Epithelial cell of alveolus of lung (primary cell): ENCODE measurements around the gene CFAP44. TPM values are rescaled to one million over a fixed set of nuclear protein-coding genes. Genes with fewer than 3 reads are reported as not detected.

ENCODE experiments used
- total RNA-seq: library from RNA; depleted of rRNA; stranded (reverse); fragments of >200 nt; gene quantifications from 2 replicates; pipeline ENCODE4 v1.2.1, GENCODE V29; 2015

CFAP44 gene, protein sequence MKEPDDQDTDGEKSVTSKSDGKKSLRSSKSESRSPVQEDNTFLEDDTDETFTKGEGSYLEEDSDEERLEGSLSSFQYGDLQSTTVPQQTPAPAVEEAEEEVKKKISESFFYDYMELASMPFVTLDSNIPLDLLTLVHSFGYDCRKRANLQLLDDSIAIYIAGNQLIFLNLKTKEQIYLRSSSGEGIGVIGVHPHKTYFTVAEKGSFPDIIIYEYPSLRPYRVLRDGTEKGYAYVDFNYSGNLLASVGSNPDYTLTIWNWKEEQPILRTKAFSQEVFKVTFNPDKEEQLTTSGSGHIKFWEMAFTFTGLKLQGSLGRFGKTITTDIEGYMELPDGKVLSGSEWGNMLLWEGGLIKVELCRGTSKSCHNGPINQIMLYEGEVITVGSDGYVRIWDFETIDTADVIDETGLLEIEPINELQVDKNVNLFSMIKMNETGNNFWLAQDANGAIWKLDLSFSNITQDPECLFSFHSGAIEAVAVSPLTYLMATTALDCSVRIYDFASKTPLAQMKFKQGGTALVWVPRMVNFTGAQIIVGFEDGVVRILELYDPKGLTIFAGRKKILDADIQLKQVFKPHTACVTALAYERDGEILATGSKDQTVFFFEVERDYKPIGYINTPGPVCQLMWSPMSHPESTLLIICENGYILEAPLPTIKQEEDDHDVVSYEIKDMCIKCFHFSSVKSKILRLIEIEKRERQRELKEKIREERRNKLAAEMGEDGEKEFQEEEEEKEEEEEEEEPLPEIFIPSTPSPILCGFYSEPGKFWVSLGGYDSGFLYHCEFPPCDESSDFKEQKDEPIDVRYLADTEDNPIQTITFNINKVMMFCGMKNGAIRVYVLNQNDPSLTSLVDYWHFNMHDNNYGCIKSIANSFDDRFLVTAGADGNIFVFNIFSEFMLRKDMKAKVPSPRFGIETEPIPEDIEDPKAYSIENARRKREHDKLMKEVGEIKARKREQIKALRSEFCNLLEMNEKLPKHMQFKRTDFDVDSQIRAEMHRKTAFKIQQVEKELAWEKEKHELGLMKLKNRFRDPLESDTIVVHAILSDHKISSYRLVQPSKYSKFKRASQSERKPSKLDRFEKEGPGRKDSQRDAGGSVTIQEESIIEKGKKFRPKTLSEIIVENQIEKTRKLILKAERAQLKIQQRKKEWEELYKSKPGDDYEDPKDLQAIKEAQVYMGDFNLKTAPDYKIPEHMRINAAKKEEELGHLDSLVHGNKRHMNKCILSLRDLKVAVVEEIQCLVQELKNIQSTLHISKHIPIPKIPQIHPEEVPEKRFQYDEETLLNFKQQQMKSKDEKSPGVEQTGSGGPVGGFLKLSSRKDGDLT (N-terminal part only)
- 0.24 and 0.52 TPM in 2 replicates for total RNA-seq

DNA sequence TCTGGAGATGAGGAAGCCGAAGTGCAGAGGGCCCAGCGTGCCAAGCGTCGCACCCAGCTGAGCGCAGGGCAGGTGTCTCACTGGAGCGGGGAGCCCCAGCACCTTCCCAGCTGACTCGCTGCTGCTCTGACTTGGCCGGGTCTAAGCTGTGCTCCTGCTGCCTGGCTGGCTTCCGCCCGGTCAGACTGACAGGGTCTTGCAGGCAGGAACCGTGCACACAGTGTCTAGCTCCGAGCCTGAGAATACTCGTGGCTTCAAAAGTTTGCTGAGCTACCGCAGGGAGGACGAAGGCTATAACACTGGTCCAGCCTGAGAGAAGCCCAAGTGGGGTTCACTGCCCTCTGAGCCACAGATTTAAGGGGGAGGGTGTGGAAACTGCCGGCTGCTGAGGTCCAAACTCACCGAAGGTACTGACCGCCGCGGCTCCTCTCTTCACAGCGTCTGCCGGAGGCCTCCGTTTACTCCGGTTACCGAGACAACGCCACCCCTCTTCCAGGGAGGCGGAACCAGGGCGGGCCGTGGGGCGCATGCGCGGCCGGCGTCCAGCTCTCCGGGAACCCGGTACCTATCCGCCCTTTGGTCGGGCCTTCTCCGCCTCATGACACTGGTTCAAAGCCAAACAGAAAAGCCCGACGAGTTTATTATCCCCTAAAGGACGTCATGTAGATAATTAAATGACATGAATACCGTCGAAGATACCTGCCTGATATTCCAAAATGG, at the start of gene CFAP44:
CFAP44 (minus strand) TSS at position 443 of the 720 bp plus-strand sequence. CDS start 7,829 bp downstream, outside the sequence.

Other genes with a start within 250 kb of the CFAP44 start
- 10.0 and 17.5 TPM in 2 replicates for gene BOC, start 229.9 kb downstream of the CFAP44 start, total RNA-seq
- 12.4 and 15.3 TPM in 2 replicates for gene SPICE1, start 73.7 kb upstream of the CFAP44 start, total RNA-seq
- 0.13 TPM in 1 of 2 replicates, not detected in the other for gene SIDT1, start 91.1 kb upstream of the CFAP44 start, total RNA-seq